Tibial nerve (tissue), 4 donors: ENCODE results near the gene ASCC2.

Experiments used
- CTCF ChIP-seq, 5 experiments: fragments of 200-600 bp in 3 of 5; fragments of 450-650 bp in 2 of 5; sonication (generic) in 3 of 5; IDR thresholded peaks; one replicate each; pipeline ENCODE4 v1.5.1; 2016 to 2019; ENCODE audit warnings: antibody characterized with exemption in 5 of 5, mild to moderate bottlenecking in 3 of 5, moderate library complexity in 2 of 5
- EP300 ChIP-seq, 2 donors: sonication (generic); formaldehyde crosslinking; IDR thresholded peaks; one replicate each; pipeline ENCODE4 v1.6.1; 2017; ENCODE audit warnings: antibody characterized with exemption in 2 of 2, mild to moderate bottlenecking in 1 of 2

DNA sequence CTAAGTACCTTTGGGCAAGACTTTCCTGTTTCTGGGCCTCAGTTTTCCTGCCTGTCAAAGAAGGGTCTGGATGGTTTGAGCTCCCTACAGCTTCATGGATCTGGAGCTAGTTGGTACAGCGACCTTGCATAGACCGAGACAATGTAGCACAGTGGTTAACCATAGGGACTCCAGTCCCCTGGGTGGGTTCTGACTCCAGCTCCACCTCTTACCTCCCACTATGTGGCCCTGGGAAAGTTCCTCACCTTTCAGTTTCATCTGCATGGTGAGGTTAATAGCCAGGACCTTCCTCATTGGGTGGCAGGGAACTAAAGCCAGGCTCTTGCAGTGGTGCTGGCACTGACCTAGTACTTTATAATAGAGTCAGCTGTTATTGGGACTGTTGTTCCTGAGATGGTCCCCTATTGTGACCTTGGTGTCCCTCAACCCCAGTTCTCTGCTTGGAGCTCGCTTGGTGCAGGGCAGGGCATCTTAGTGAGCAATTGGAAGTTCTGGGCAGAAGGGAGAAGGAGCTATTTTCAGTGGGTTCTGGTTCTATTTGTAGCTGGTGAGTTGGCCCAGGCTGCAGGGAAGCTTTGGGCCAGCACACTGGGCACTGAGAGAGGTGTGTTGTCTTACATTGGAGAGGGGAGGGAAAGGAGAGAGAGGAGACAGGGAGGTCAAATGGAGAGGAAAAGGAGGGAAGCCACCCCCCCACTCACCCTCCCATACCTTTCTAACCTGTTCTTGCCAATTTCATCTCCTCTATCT, 34.2 kb upstream of the ASCC2 start:
- TF ChIP-seq CTCF (IDR thresholded peaks at IDR 0.05) (no peak), EP300 (IDR thresholded peaks at IDR 0.05) (no peak)
